ENCODE results near the gene PIEZO1. TPM values are rescaled to one million over a fixed set of nuclear protein-coding genes. Genes with fewer than 3 reads are reported as not detected.

The PIEZO1 gene
- total RNA-seq, 2 experiments from 2014 or later, result 105 to 126 TPM

DNA sequence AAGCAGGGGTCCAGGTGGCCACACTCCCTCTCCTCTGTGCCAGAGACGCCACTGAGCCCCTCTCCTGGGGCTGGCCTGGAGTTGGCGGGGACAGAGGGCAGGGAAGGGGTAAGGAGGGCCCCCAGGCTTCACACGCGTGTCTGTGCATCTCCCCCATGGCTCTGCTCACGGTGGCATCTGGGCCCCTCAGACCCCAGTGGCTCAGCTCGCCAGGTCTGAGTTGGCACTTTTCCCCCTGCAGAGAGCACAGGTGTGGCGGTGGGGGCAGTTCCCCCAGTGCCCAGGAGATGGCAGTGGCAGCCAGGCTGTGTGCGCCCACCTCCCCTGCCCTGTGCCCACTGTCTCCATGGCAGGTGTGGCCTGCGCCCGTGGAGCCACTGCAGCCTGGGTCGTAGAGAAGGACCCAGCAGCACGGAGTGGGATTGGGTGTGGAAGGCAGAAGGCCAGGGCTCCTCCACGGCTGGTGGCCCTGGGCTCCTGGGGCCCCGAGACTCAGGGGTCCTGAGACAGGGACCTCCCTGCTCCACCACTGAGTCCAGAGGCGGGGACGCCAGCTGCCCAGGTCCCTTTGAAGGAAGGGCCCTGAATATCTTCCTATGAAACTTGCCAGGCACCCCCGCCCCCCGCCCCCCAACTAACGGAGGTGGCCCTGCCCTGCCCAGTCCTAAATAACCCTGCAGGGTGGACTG is 31.0 kb upstream of the PIEZO1 start:
- DNase-seq, result peak; percentile 80
- Mint-ChIP-seq H3K27ac (no peak overlapping the region), H3K9me3 (ENCODE audit: low read depth) (no peaks in the 10 kb centered on the region), H3K36me3 (ENCODE audit: low read depth) (peaks cover 2% of the 10 kb centered on the region), H3K4me1 (peaks cover 5% of the 10 kb centered on the region), H3K27me3 (no peaks in the 10 kb centered on the region), H3K4me3 (no peak overlapping the region)
- intact Hi-C loops (cut with DNase I, micrococcal nuclease), result loop anchor here (1.0 to 5.0 kb wide), 4 partner anchors 41 to 401 kb away; partner anchors contain the start of genes TRAPPC2L (in 1 of the 2) and ZNF778 (in 1 of the 2)
- ChIA-PET POLR2A (no interaction called here), CTCF (interaction anchor here (0.5 to 2.3 kb wide), 3 partner anchors 35 to 208 kb away, joined by 3 to 17 read pairs (median 3); partner anchors contain the start of genes GALNS and TRAPPC2L)
- peak; percentile 18 for ATAC-seq

DNA sequence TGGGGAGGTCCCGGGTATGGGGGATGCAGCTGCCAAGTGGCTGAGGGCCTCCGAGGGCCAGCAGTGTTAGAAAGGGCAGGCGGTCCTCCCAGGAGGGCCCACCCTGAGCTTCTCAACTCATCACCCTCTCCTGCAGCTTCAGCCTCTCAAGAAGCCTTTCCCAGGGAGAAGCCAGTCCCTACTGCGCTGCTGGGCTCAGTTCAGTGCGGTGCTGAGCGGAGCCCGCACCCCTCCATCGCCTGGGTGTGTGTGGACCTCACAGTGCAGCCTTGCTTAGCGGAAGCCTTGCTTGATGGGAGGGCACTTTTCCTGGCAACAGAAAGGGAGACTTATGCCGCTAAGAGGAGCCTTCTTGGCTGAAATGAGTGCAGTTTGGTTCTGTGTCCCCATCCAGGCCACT is 30.2 kb upstream of the PIEZO1 start:
- intact Hi-C loops (cut with DNase I, micrococcal nuclease), result loop anchor here in 1 of 2 experiments (5.0 kb wide), 1 partner anchor 402 kb away; the partner anchor contains the start of gene ZNF778
- H3K27me3 Mint-ChIP-seq, result no peaks in the 10 kb centered on the region
- ATAC-seq (no peak), DNase-seq (no peak)
- CTCF ChIA-PET, result interaction anchor here (0.5 to 2.3 kb wide), 3 partner anchors 34 to 209 kb away, joined by 3 to 17 read pairs (median 3); partner anchors contain the start of genes GALNS and TRAPPC2L
- peaks cover 6% of the 10 kb centered on the region for H3K4me1 Mint-ChIP-seq
- POLR2A ChIA-PET, result no interaction called here
- no peak overlapping the region for H3K4me3 Mint-ChIP-seq
- H3K36me3 Mint-ChIP-seq (ENCODE audit: low read depth), result peaks cover 11% of the 10 kb centered on the region
- H3K27ac Mint-ChIP-seq, result no peak overlapping the region
- H3K9me3 Mint-ChIP-seq (ENCODE audit: low read depth), result no peaks in the 10 kb centered on the region

DNA sequence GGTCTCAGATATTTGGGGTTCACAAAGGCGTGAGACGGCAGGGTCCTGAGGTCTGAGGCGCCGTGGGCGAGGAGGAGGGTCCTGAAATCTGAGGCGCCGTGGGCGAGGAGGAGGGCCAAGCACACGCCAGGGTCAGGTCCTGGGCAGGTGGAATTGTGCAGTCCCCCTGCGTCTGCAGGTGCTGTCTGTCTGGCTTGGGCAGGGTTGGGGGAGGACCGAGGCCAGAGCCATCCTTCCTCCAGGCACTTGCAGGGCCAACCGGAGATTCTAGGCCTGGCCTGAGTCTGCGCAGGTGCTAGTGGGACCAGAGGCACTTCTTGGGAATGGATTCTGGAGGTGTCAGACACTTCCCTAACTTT is 29.1 kb upstream of the PIEZO1 start:
- no peaks in the 10 kb centered on the region for H3K9me3 Mint-ChIP-seq (ENCODE audit: low read depth)
- H3K36me3 Mint-ChIP-seq (ENCODE audit: low read depth), result peaks cover 22% of the 10 kb centered on the region
- CTCF ChIA-PET, result interaction anchor here (0.9 to 2.2 kb wide), 3 partner anchors 77 to 394 kb away, joined by 3 to 8 read pairs (median 4); no protein-coding TSS in a partner anchor
- peak overlapping the region; percentile 2 for H3K27ac Mint-ChIP-seq
- no peak overlapping the region for H3K4me3 Mint-ChIP-seq
- H3K27me3 Mint-ChIP-seq, result no peaks in the 10 kb centered on the region
- ATAC-seq (no peak), DNase-seq (no peak)
- POLR2A ChIA-PET, result interaction anchor here (1.1 kb wide), 1 partner anchor 44 kb away, joined by 3 read pairs; no protein-coding TSS in a partner anchor
- intact Hi-C loops (cut with DNase I, micrococcal nuclease), result loop anchor here in 1 of 2 experiments (5.0 kb wide), 2 partner anchors 128 to 303 kb away; no protein-coding TSS in a partner anchor
- H3K4me1 Mint-ChIP-seq, result peaks cover 15% of the 10 kb centered on the region

DNA sequence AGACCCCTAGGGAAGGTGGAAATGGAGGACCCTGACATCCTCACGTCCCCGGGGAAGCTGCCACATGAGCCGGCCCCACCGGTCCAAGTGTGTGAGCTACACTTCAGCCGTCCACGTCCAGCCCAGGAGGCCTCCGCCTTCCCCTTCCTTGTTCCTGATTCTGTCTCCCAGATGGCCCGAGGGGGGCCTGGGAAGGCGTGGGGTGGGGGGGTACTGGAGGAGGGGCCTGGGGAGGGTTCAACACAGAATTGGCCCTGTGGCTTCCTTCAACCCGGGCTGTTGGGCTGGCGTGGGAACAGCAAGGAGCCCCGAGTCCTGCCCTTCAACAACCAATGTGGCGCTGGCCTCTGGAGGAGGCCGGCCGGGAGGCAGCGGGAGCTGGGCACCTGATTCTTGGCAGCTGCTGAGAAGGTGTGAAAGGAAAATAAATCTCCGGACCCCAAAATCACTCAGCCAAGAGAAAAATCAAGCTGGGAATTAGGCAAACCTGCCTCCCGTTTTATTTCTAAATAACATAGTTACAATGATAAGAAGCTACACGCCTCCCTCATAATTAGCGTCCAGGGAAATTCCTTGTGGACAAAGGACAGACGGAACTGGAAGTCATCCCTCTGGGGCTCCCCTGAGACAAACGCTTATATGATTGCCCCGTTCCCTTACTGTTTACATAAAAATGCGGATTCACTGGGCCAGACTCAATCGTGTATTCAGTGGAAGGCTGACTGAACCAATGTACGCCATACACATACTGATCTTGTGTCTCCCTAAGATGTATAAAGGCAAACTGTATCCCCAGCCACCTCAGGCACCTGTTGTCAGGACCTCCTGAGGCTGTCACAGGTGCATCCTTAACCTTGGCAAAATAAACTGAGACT is 28.5 kb upstream of the PIEZO1 start:
- CTCF ChIA-PET, result interaction anchor here (0.6 to 5.1 kb wide), 7 partner anchors 31 to 395 kb away, joined by 3 to 22 read pairs (median 4); partner anchors contain the start of genes GALNS and TRAPPC2L
- no peaks in the 10 kb centered on the region for H3K9me3 Mint-ChIP-seq (ENCODE audit: low read depth)
- peaks cover 26% of the 10 kb centered on the region for H3K36me3 Mint-ChIP-seq (ENCODE audit: low read depth)
- H3K4me3 Mint-ChIP-seq, result peak overlapping the region; percentile 16
- DNase-seq (no peak), ATAC-seq (no peak)
- H3K4me1 Mint-ChIP-seq, result peaks cover 17% of the 10 kb centered on the region
- peak overlapping the region; percentile 2 for H3K27ac Mint-ChIP-seq
- intact Hi-C loops (cut with DNase I, micrococcal nuclease), result loop anchor here (2.0 to 5.0 kb wide), 3 partner anchors 43 to 304 kb away; partner anchors contain the start of genes GALNS (in 1 of the 2) and TRAPPC2L (in 1 of the 2)
- POLR2A ChIA-PET, result interaction anchor here (0.6 to 1.1 kb wide), 3 partner anchors 43 to 703 kb away, joined by 3 to 8 read pairs (median 4); no protein-coding TSS in a partner anchor
- no peaks in the 10 kb centered on the region for H3K27me3 Mint-ChIP-seq

DNA sequence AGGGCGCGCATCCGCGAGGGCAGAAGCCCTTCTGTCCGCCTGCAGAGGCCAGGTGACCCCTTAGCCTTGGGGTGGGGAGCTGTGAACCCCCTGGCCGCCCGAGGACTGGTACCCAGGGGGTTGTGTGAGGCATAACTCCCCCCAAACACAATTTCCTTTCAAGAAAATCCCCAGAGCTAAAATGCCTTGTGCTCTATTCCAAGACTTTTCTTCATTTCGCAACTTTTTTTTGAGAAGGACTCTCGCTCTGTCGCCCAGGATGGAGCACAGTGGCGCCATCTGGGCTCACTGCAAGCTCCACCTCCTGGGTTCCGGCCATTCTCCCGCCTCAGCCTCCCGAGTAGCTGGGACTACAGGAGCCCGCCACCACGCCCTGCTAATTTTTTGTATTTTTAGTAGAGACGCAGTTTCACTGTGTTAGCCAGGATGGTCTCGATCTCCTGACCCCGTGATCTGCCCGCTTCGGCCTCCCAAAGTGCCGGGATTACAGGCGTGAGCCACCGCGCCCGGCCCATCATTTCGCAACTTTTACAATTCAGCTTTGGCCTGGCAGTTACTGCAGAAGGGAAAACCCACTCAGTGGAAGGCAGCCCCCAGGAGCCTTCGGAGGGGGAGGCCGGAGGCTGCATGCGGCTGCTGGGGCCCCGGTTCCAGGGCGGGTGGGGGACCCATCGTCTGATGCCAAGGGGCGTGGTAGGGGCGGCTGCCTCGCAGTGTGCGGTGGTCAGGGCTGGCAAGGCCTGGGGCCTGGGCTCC is 27.7 kb upstream of the PIEZO1 start:
- Mint-ChIP-seq H3K36me3 (ENCODE audit: low read depth) (peaks cover 34% of the 10 kb centered on the region), H3K4me3 (peak overlapping the region; percentile 86), H3K4me1 (peaks cover 22% of the 10 kb centered on the region), H3K27me3 (no peaks in the 10 kb centered on the region), H3K27ac (peak overlapping the region; percentile 90), H3K9me3 (ENCODE audit: low read depth) (no peaks in the 10 kb centered on the region)
- ChIA-PET CTCF (interaction anchor here (0.6 to 5.1 kb wide), 9 partner anchors 30 to 402 kb away, joined by 3 to 22 read pairs (median 4); partner anchors contain the start of genes GALNS and TRAPPC2L), POLR2A (interaction anchor here (0.6 to 1.3 kb wide), 4 partner anchors 45 to 704 kb away, joined by 4 to 8 read pairs (median 4); no protein-coding TSS in a partner anchor)
- DNase-seq (peak; percentile 68), ATAC-seq (no peak)
- intact Hi-C loops (cut with DNase I, micrococcal nuclease), result loop anchor here (1.0 to 5.0 kb wide), 8 partner anchors 9 to 404 kb away; partner anchors contain the start of genes TRAPPC2L (in 2 of the 2), CDT1 (in 1 of the 2), CYBA (in 1 of the 2) and GALNS (in 1 of the 2)

DNA sequence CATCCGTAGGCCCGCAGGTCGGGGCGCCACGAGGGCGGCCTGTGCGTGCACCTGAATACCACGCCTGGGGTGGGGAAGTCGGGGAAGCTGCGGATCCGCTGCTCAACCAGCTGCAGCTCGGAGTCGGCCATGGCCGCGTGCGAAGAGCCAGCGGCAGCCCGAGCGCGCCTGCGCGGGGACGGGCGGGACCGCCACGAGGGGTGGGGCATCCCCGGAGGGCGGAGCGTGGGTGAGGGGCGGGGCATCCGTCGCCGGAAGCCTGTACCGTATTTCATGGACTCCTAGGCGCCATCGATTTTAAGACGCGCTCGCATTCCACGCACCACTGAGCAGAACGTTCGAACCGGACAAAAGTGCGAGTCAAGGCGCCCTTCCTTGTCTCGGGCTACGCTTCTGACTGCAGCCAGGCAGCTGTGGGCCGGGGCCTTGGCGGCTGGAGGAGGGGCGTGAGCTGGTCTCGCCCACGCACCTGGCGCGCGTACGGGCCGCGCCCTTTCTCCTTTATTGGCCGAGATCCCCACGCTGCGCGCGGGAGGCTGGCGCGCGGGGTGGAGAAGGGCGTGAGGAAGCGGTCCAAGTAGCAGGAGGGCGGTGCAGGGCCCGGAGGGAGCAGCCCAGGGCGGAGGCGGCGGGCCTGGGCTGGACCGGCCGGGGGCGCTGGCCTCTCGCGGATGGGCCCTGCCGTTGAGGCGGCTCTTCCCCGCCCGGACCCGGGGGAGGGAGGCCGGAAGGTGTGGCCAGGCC is 26.9 kb upstream of the PIEZO1 start, which contains the start of gene APRT:
Gene APRT, minus strand, starts transcription at position 160 of the 744 bp plus-strand sequence. Its CDS starts 29 bp downstream, at position 131.
- Mint-ChIP-seq H3K27ac (peak within 1 kb of the TSS; percentile 94), H3K27me3 (no peaks in the 10 kb centered on the region), H3K36me3 (ENCODE audit: low read depth) (peaks cover 41% of the 10 kb centered on the region), H3K9me3 (ENCODE audit: low read depth) (no peaks in the 10 kb centered on the region), H3K4me1 (peaks cover 22% of the 10 kb centered on the region), H3K4me3 (peak within 1 kb of the TSS; percentile 86)
- ATAC-seq (peak; percentile 76), DNase-seq (peak; percentile 99)
- ChIA-PET CTCF (interaction anchor here (0.7 to 5.1 kb wide), 7 partner anchors 18 to 403 kb away, joined by 3 to 22 read pairs (median 4); partner anchors contain the start of genes GALNS and TRAPPC2L), POLR2A (interaction anchor here (0.6 to 2.6 kb wide), 6 partner anchors 9 to 423 kb away, joined by 3 to 13 read pairs (median 4); no protein-coding TSS in a partner anchor)
- intact Hi-C loops (cut with DNase I, micrococcal nuclease), result loop anchor here (1.0 to 5.0 kb wide), 15 partner anchors 9 to 845 kb away; partner anchors contain the start of genes CDT1 (in 2 of the 2), TRAPPC2L (in 2 of the 2), ANKRD11 (in 1 of the 2) and CDH15 (in 1 of the 2)

DNA sequence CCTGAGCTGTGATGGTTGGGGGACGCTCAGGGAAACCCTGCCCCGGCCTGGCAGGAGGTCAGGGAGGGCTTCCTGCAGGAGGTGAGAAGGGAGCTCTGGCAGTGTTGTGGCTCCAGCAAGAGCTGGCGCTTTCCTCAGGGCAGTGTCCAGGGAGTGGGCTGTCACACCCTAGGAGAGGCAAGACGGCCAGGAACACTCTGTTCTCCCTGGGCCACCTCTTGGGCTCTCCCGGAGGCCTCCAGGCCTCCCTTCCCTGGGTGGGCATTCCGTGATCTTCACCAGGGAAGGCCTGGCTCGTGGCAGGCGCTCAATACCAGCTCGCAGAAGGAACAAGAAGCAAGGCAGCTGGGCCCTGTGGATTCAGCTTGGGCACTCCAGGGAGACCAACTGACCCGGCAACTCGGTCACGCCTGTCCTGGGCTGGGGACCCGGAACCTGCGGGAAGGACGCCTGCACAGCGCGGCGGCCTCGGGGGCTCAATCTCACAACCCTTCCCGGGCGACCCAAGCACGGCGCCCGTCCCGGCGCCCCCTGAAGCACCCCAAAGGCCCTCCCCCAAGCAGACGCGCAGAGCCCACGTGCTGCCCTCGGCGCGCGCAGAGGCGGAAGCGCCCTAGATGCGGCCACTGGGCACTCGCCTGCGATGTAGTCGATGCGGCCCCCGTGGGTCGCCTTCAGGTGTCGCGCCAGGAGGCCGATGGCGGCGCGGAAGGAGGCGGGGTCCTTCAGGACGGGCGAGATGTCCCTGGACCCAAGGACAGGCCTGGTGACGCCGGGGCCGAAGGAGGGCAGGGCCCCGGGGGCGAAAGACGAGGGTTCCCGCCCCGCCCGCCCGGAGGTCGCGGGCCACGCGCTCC is 26.1 kb upstream of the PIEZO1 start:
- H3K36me3 Mint-ChIP-seq (ENCODE audit: low read depth), result peaks cover 45% of the 10 kb centered on the region
- H3K9me3 Mint-ChIP-seq (ENCODE audit: low read depth), result no peaks in the 10 kb centered on the region
- peak overlapping the region; percentile 86 for H3K4me3 Mint-ChIP-seq
- DNase-seq (peak; percentile 76), ATAC-seq (peak; percentile 40)
- H3K27me3 Mint-ChIP-seq, result no peaks in the 10 kb centered on the region
- peaks cover 22% of the 10 kb centered on the region for H3K4me1 Mint-ChIP-seq
- POLR2A ChIA-PET, result interaction anchor here (0.6 to 2.6 kb wide), 11 partner anchors 8 to 424 kb away, joined by 3 to 13 read pairs (median 4); partner anchors contain the start of gene ACSF3
- intact Hi-C loops (cut with DNase I, micrococcal nuclease), result loop anchor here in 1 of 2 experiments (1.0 to 5.0 kb wide), 10 partner anchors 8 to 846 kb away; partner anchors contain the start of genes ANKRD11, CDH15, CDT1 and CHMP1A
- CTCF ChIA-PET, result interaction anchor here (0.6 to 5.1 kb wide), 6 partner anchors 17 to 855 kb away, joined by 3 to 22 read pairs (median 4); partner anchors contain the start of genes GALNS and TRAPPC2L
- H3K27ac Mint-ChIP-seq, result peak overlapping the region; percentile 88

DNA sequence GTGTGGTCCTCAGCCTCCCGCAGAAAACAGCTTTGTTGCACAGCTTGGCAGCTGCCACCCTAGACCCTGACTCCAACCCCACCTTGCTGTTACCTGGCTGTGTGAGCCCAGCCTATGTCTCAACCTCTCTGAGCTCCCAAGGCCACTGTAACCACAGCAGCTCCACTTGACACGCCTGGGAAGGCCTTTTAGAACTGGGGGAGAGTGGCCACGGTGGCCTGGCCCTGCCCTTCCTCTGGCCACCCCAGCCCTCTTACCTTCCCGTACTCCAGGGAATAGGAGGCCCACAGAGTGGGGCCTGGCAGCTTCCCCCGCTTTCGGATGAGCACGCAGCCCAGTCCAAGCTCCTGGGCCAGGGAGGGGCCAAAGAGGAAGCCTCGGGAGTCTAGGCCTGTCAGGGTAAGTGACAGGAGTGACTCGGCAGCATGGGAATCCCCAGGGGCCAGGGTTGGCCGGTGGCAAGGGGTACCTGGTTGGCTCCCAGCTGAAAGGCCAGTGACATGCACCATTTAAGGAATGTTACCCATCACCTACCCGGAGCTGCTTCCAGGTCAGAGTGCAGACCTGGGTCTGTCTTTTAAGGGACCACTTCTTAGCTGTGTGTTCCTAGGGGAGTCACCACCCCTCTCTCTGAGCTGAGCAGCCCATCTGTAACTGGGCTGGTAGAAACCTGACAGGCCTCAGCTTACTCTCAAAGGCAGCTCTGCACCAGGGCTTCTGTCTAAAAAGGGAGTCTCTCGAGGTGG is 25.3 kb upstream of the PIEZO1 start:
- Mint-ChIP-seq H3K9me3 (ENCODE audit: low read depth) (no peaks in the 10 kb centered on the region), H3K27me3 (no peaks in the 10 kb centered on the region), H3K4me1 (peaks cover 22% of the 10 kb centered on the region), H3K27ac (peak overlapping the region; percentile 88), H3K36me3 (ENCODE audit: low read depth) (peaks cover 51% of the 10 kb centered on the region), H3K4me3 (peak overlapping the region; percentile 86)
- POLR2A ChIA-PET, result interaction anchor here (0.6 to 2.6 kb wide), 8 partner anchors 8 to 287 kb away, joined by 3 to 13 read pairs (median 4); partner anchors contain the start of gene ACSF3
- CTCF ChIA-PET, result interaction anchor here (0.6 to 5.1 kb wide), 6 partner anchors 17 to 275 kb away, joined by 3 to 22 read pairs (median 4); partner anchors contain the start of genes GALNS and TRAPPC2L
- ATAC-seq (peak; percentile 24), DNase-seq (peak; percentile 73)
- intact Hi-C loops (cut with DNase I, micrococcal nuclease), result loop anchor here in 1 of 2 experiments (2.0 to 5.0 kb wide), 3 partner anchors 74 to 307 kb away; no protein-coding TSS in a partner anchor

Measured in activated CD4-positive, alpha-beta T cell treated with anti-CD3 and anti-CD28 coated beads for 36 hours (primary cell).